OCI-LY3 (cell line): ENCODE results near the gene VENTX.

Source experiments
- CTCF ChIP-seq: fragments of 200-600, 300-600 bp; sonication (generic); IDR thresholded peaks from 2 replicates; pipeline ENCODE4 v1.5.1; 2014; ENCODE audit warnings: antibody characterized with exemption, low read length, low read depth
- EZH2phosphoT487 ChIP-seq: fragments of 200-600 bp; shearing (Covaris generic); IDR thresholded peaks from 2 replicates; pipeline ENCODE4 v1.6.1; 2018; ENCODE audit warnings: antibody characterized with exemption, mixed run types, low read depth

DNA sequence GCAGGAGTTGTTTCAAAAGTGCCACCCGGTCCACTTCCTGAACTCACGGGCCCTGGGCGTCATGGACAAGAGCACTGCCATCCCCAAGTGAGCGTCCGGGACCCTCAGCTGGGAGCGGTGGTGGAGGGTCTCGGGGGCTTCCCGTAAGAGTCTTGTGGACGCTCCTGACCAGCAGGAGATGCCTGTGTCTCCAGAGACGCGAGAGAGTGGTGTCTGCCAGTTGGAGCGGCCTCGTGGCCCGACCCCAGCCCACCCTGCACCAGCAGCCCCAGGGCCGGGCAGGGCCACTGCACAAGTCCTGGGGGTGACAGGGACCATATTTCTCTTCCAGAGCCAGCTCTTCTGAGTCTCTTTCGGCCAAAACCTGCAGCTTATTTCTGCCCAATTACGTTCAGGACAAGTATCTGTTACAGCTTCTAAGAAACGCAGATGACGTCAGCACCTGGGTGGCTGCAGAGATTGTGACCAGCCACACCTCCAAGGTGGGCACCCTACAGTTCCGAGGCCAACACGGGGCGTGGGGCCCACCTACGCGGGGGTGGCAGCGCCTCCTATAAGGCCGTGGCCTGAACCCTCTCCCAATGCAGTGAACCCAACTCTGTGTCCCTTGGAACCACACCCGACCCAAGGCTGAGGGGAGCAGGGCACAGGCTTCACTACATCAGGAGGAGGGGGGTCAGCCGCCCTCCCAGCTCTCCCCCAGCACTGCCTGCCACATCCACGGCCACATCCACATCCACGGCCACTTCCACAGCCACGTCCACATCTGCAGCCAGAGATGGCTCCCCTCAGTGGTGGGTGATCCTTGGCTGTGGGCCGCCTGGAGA is 23.8 kb upstream of the VENTX start:
- no peak for TF ChIP-seq CTCF
- TF ChIP-seq EZH2phosphoT487: no peak
